Left ventricle myocardium inferior (tissue), 1 donor: ENCODE data around the gene FRY. TPM values are rescaled to one million over a fixed set of nuclear protein-coding genes. Genes with fewer than 3 reads are reported as not detected.
A peak's percentile ranks its signal among the peaks of the same experiment; 100 is the strongest.

ENCODE experiments used
- DNase-seq: peaks from one replicate; pipeline ENCODE4 v3.0.0-alpha.2; 2020
- H3K27ac ChIP-seq: fragments of 200-600 bp; replicated peaks from 2 replicates; pipeline ENCODE4 v1.8.0; 2021
- H3K27me3 ChIP-seq: fragments of 200-600 bp; 2 replicates; pipeline ENCODE4 v1.8.0; 2021; ENCODE audit warnings: low read depth
- H3K36me3 ChIP-seq: fragments of 200-600 bp; 2 replicates; pipeline ENCODE4 v1.8.0; 2021
- H3K4me1 ChIP-seq: fragments of 200-600 bp; 2 replicates; pipeline ENCODE4 v1.8.0; 2021
- H3K4me3 ChIP-seq: fragments of 200-600 bp; 2 replicates; pipeline ENCODE4 v1.8.0; 2021; ENCODE audit warnings: mild to moderate bottlenecking, moderate library complexity
- H3K9me3 ChIP-seq: fragments of 200-600 bp; replicated peaks from 2 replicates; pipeline ENCODE4 v1.8.0; 2021
- CTCF ChIP-seq: fragments of 200-600 bp; IDR thresholded peaks from 2 replicates; pipeline ENCODE4 v1.8.0; 2021; ENCODE audit warnings: antibody characterized with exemption, mild to moderate bottlenecking, borderline replicate concordance
- intact Hi-C: fragments of 100-400 bp; cut with micrococcal nuclease; formaldehyde crosslinking; loops from one replicate; pipeline ENCODE4 v1.11.0; 2022
- total RNA-seq: library from RNA; stranded (reverse); fragmentation: NEBNext Ultra II Directional; extraction: Animal tissue kit (Norgen Biotek cat#: 25700); gene quantifications from one replicate; pipeline ENCODE4 v1.2.1, GENCODE V29; 2021
- donor health status: DM: no; HTN: yes; CAD: no; lungs with severe emphysema.

The FRY gene
- total RNA-seq, 1 donor from 2014 or later: 167 TPM

- H3K4me1 ChIP-seq: peaks cover 46% of the 10 kb centered on the region
- TF ChIP-seq CTCF: no peak
- DNase-seq: no peak
- peak overlapping the region; percentile 33 for H3K27ac ChIP-seq
- intact Hi-C loops: no loop called here
- no peaks in the 10 kb centered on the region for H3K27me3 ChIP-seq
- no peak overlapping the region for H3K4me3 ChIP-seq
- H3K36me3 ChIP-seq: peaks cover 31% of the 10 kb centered on the region
- no peaks in the 10 kb centered on the region for H3K9me3 ChIP-seq
These were observed 116.4 kb downstream of the FRY start for GRCh38 chr13:32147976-32148375.

GRCh38 chr13:32150239-32150638, 118.7 kb downstream of the FRY start:
- intact Hi-C loops: no loop called here
- H3K9me3 ChIP-seq: no peaks in the 10 kb centered on the region
- H3K27ac ChIP-seq: peak overlapping the region; percentile 86
- TF ChIP-seq CTCF: no peak
- DNase-seq: no peak
- no peak overlapping the region for H3K4me3 ChIP-seq
- H3K4me1 ChIP-seq: peaks cover 52% of the 10 kb centered on the region
- peaks cover 23% of the 10 kb centered on the region for H3K36me3 ChIP-seq
- no peaks in the 10 kb centered on the region for H3K27me3 ChIP-seq

GRCh38 chr13:32150794-32151193, 119.2 kb downstream of the FRY start:
- TF ChIP-seq CTCF: no peak
- H3K4me3 ChIP-seq: no peak overlapping the region
- no peaks in the 10 kb centered on the region for H3K27me3 ChIP-seq
- peak; percentile 78 for DNase-seq
- peaks cover 22% of the 10 kb centered on the region for H3K36me3 ChIP-seq
- H3K9me3 ChIP-seq: no peaks in the 10 kb centered on the region
- intact Hi-C loops: no loop called here
- H3K4me1 ChIP-seq: peaks cover 52% of the 10 kb centered on the region
- peak overlapping the region; percentile 86 for H3K27ac ChIP-seq

GRCh38 chr13:32151240-32151639, 119.7 kb downstream of the FRY start:
- intact Hi-C loops: no loop called here
- DNase-seq: no peak
- no peaks in the 10 kb centered on the region for H3K9me3 ChIP-seq
- H3K4me1 ChIP-seq: peaks cover 52% of the 10 kb centered on the region
- H3K4me3 ChIP-seq: no peak overlapping the region
- H3K27me3 ChIP-seq: no peaks in the 10 kb centered on the region
- no peak for TF ChIP-seq CTCF
- H3K27ac ChIP-seq: peak overlapping the region; percentile 86
- H3K36me3 ChIP-seq: peaks cover 19% of the 10 kb centered on the region

- H3K36me3 ChIP-seq: peaks cover 19% of the 10 kb centered on the region
- no peak for DNase-seq
- H3K27ac ChIP-seq: peak overlapping the region; percentile 86
- H3K27me3 ChIP-seq: no peaks in the 10 kb centered on the region
- no peak overlapping the region for H3K4me3 ChIP-seq
- TF ChIP-seq CTCF: no peak
- intact Hi-C loops: no loop called here
- H3K4me1 ChIP-seq: peaks cover 41% of the 10 kb centered on the region
- no peaks in the 10 kb centered on the region for H3K9me3 ChIP-seq
These were observed 121.5 kb downstream of the FRY start for GRCh38 chr13:32153056-32153455.
